HepG2 (cell line): ENCODE measurements around the gene FOXD2. TPM values are rescaled to one million over a fixed set of nuclear protein-coding genes. Genes with fewer than 3 reads are reported as not detected.

Source experiments
- DMAP1 ChIP-seq: IDR thresholded peaks from 2 replicates; pipeline ENCODE4 v1.6.1; 2016
- FOXP1 ChIP-seq, 2 experiments: fragments of 450-650 bp in 1 of 2; IDR thresholded peaks; 2 replicates each; pipeline ENCODE4 v1.6.1; 2017 to 2018; ENCODE audit warnings: antibody characterized with exemption in 1 of 2
- HIVEP1 ChIP-seq: sonication (generic); formaldehyde crosslinking; IDR thresholded peaks from 2 replicates; pipeline ENCODE4 v1.4.0; 2020; ENCODE audit warnings: mild to moderate bottlenecking, missing genetic modification reagents
- MED13 ChIP-seq: sonication (generic); formaldehyde crosslinking; IDR thresholded peaks from 2 replicates; pipeline ENCODE4 v1.5.0; 2020; ENCODE audit warnings: missing genetic modification reagents
- MXD4 ChIP-seq: IDR thresholded peaks from 2 replicates; pipeline ENCODE4 v1.6.1; 2016; ENCODE audit warnings: mild to moderate bottlenecking, missing biosample characterization, missing genetic modification reagents
- NCOA2 ChIP-seq: sonication (generic); formaldehyde crosslinking; IDR thresholded peaks from 2 replicates; pipeline ENCODE4 v1.8.0; 2022; ENCODE audit warnings: inconsistent platforms
- SRSF4 ChIP-seq: fragments of 200-400 bp; formaldehyde crosslinking; IDR thresholded peaks from one replicate; pipeline ENCODE4 v1.6.1; 2018; ENCODE audit warnings: mild to moderate bottlenecking, low read depth, low read length, moderate library complexity; ENCODE audit not compliant: poor library complexity, severe bottlenecking
- TGIF2 ChIP-seq: IDR thresholded peaks from 2 replicates; pipeline ENCODE4 v1.6.1; 2016; ENCODE audit warnings: control low read depth, missing compliant biosample characterization
- ZBTB1 ChIP-seq: sonication (generic); formaldehyde crosslinking; IDR thresholded peaks from 2 replicates; pipeline ENCODE4 v1.4.0; 2020; ENCODE audit warnings: missing genetic modification reagents, borderline replicate concordance
- ZBTB8A ChIP-seq: sonication (generic); formaldehyde crosslinking; IDR thresholded peaks from 2 replicates; pipeline ENCODE4 v1.4.0; 2020; ENCODE audit warnings: mild to moderate bottlenecking, low read depth, missing genetic modification reagents, borderline replicate concordance
- ZFAT ChIP-seq: sonication (generic); formaldehyde crosslinking; conservative IDR thresholded peaks from 2 replicates; pipeline ENCODE4 v1.8.1; 2023; ENCODE audit warnings: missing genetic modification reagents, inconsistent platforms
- ZNF383 ChIP-seq: sonication (generic); formaldehyde crosslinking; IDR thresholded peaks from 2 replicates; pipeline ENCODE4 v1.4.0; 2020; ENCODE audit warnings: missing genetic modification reagents, mild to moderate bottlenecking, borderline replicate concordance
- ZNF768 ChIP-seq: sonication (generic); formaldehyde crosslinking; IDR thresholded peaks from 2 replicates; pipeline ENCODE4 v1.4.0; 2020; ENCODE audit warnings: missing genetic modification reagents
- ZSCAN20 ChIP-seq: sonication (generic); formaldehyde crosslinking; IDR thresholded peaks from 2 replicates; pipeline ENCODE4 v1.4.0; 2020; ENCODE audit warnings: missing genetic modification reagents, mild to moderate bottlenecking, borderline replicate concordance
- polyA plus RNA-seq, 8 experiments: library from polyadenylated mRNA; depleted of rRNA in 3 of 8; stranded (reverse) in 7 of 8; unstranded in 1 of 8; fragments of >200 nt; fragmentation: Illumina TruSeq in 4 of 8; extraction: Trizol in 4 of 8; gene quantifications; 2 replicates each; pipeline versions ENCODE4 v1.2.1 to v1.2.3, GENCODE V29; 2011 to 2016; ENCODE audit warnings: low read depth in 4 of 8, missing spikeins in 1 of 8, mixed read lengths in 1 of 8; ENCODE audit not compliant: insufficient read depth in 1 of 8
- total RNA-seq, 5 experiments: library from RNA; depleted of rRNA; stranded (reverse); fragments of >200 nt; fragmentation: Illumina TruSeq; extraction: Trizol; gene quantifications; 2 replicates each; pipeline ENCODE4 v1.2.3, GENCODE V29; 2016; ENCODE audit warnings: low read depth in 1 of 5
- TF ChIP-seq, protein P1 (sequence below): sonication (generic); formaldehyde crosslinking; IDR thresholded peaks from 2 replicates; pipeline ENCODE4 v1.4.0; 2020; ENCODE audit warnings: mild to moderate bottlenecking, missing genetic modification reagents
- TF ChIP-seq, protein P2 (sequence below), 2 experiments: sonication (generic) in 1 of 2; formaldehyde crosslinking in 1 of 2; IDR thresholded peaks; 2 replicates each; pipeline versions ENCODE4 v1.4.0 to v1.6.1; 2018 to 2020; ENCODE audit warnings: missing genetic modification reagents in 2 of 2, borderline replicate concordance in 1 of 2, low read depth in 1 of 2, mild to moderate bottlenecking in 1 of 2, missing biosample characterization in 1 of 2
- TF ChIP-seq, protein P3 (sequence below): sonication (generic); formaldehyde crosslinking; IDR thresholded peaks from 2 replicates; pipeline ENCODE4 v1.5.1; 2020; ENCODE audit warnings: mild to moderate bottlenecking, missing genetic modification reagents, moderate library complexity
- TF ChIP-seq, protein P4 (sequence below): sonication (generic); formaldehyde crosslinking; IDR thresholded peaks from 2 replicates; pipeline ENCODE4 v1.4.0; 2020; ENCODE audit warnings: low read depth, mild to moderate bottlenecking, missing genetic modification reagents
- TF ChIP-seq, protein P5 (sequence below): sonication (generic); formaldehyde crosslinking; IDR thresholded peaks from 2 replicates; pipeline ENCODE4 v1.5.1; 2020; ENCODE audit warnings: missing genetic modification reagents, mild to moderate bottlenecking, borderline replicate concordance

Gene FOXD2
- total and polyA plus RNA-seq, 2 of the 13 experiments (the other 11 are each of a cell fraction or from before 2014, with no cell fraction given) = 0.01 to 0.09 TPM

DNA sequence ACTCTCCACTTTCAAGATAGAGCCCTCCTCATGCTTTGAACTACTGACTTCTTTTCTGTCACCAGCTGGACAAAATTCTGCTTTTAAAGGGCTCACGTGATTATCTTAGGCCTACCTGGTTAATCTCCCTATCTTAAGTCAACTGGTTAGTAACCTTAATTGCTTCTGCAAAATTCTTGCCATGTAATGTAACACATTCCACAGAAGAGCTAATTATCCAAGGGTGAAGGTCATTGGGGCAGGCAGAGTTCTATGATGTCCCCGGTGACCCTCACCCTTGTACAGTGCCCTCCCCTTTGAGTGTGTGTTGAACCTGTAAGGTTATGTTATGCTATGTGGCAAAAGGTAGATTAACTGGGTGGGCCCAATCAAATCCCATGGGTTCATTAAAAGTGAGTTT is 47.0 kb upstream of the FOXD2 start (continued):
- TF ChIP-seq MXD4 (CRISPR knock-in tag) = no peak
- TF ChIP-seq, protein P1, sequence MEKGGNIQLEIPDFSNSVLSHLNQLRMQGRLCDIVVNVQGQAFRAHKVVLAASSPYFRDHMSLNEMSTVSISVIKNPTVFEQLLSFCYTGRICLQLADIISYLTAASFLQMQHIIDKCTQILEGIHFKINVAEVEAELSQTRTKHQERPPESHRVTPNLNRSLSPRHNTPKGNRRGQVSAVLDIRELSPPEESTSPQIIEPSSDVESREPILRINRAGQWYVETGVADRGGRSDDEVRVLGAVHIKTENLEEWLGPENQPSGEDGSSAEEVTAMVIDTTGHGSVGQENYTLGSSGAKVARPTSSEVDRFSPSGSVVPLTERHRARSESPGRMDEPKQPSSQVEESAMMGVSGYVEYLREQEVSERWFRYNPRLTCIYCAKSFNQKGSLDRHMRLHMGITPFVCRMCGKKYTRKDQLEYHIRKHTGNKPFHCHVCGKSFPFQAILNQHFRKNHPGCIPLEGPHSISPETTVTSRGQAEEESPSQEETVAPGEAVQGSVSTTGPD (CRISPR knock-in tag) = no peak
- TF ChIP-seq ZFAT (CRISPR knock-in tag) = no peak
- TF ChIP-seq ZBTB8A = no peak
- no peak for TF ChIP-seq MED13 (CRISPR knock-in tag)
- TF ChIP-seq ZSCAN20 (CRISPR knock-in tag) = no peak
- TF ChIP-seq, protein P2, sequence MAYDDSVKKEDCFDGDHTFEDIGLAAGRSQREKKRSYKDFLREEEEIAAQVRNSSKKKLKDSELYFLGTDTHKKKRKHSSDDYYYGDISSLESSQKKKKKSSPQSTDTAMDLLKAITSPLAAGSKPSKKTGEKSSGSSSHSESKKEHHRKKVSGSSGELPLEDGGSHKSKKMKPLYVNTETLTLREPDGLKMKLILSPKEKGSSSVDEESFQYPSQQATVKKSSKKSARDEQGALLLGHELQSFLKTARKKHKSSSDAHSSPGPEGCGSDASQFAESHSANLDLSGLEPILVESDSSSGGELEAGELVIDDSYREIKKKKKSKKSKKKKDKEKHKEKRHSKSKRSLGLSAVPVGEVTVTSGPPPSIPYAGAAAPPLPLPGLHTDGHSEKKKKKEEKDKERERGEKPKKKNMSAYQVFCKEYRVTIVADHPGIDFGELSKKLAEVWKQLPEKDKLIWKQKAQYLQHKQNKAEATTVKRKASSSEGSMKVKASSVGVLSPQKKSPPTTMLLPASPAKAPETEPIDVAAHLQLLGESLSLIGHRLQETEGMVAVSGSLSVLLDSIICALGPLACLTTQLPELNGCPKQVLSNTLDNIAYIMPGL (CRISPR knock-in tag; IDR thresholded peaks at IDR 0.05; ENCODE audit: borderline replicate concordance in 1 of 2, low read depth in 1 of 2) = no peak
- no peak for TF ChIP-seq SRSF4
- no peak for TF ChIP-seq TGIF2
- TF ChIP-seq DMAP1 (CRISPR knock-in tag) = no peak
- TF ChIP-seq, protein P3, sequence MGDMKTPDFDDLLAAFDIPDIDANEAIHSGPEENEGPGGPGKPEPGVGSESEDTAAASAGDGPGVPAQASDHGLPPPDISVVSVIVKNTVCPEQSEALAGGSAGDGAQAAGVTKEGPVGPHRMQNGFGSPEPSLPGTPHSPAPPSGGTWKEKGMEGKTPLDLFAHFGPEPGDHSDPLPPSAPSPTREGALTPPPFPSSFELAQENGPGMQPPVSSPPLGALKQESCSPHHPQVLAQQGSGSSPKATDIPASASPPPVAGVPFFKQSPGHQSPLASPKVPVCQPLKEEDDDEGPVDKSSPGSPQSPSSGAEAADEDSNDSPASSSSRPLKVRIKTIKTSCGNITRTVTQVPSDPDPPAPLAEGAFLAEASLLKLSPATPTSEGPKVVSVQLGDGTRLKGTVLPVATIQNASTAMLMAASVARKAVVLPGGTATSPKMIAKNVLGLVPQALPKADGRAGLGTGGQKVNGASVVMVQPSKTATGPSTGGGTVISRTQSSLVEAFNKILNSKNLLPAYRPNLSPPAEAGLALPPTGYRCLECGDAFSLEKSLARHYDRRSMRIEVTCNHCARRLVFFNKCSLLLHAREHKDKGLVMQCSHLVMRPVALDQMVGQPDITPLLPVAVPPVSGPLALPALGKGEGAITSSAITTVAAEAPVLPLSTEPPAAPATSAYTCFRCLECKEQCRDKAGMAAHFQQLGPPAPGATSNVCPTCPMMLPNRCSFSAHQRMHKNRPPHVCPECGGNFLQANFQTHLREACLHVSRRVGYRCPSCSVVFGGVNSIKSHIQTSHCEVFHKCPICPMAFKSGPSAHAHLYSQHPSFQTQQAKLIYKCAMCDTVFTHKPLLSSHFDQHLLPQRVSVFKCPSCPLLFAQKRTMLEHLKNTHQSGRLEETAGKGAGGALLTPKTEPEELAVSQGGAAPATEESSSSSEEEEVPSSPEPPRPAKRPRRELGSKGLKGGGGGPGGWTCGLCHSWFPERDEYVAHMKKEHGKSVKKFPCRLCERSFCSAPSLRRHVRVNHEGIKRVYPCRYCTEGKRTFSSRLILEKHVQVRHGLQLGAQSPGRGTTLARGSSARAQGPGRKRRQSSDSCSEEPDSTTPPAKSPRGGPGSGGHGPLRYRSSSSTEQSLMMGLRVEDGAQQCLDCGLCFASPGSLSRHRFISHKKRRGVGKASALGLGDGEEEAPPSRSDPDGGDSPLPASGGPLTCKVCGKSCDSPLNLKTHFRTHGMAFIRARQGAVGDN = no peak
- TF ChIP-seq ZNF768 (CRISPR knock-in tag) = no peak
- TF ChIP-seq ZNF383 (CRISPR knock-in tag) = no peak
- no peak for TF ChIP-seq ZBTB1 (CRISPR knock-in tag)
- TF ChIP-seq, protein P4, sequence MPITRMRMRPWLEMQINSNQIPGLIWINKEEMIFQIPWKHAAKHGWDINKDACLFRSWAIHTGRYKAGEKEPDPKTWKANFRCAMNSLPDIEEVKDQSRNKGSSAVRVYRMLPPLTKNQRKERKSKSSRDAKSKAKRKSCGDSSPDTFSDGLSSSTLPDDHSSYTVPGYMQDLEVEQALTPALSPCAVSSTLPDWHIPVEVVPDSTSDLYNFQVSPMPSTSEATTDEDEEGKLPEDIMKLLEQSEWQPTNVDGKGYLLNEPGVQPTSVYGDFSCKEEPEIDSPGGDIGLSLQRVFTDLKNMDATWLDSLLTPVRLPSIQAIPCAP (CRISPR knock-in tag) = no peak
- TF ChIP-seq HIVEP1 (CRISPR knock-in tag) = no peak
- TF ChIP-seq NCOA2 = peak; percentile 67; the same call in 1 of the 2 replicates
- TF ChIP-seq FOXP1 (IDR thresholded peaks at IDR 0.05) = no peak
- no peak; the same call in 1 of the 2 replicates for TF ChIP-seq FOXP1 (CRISPR knock-in tag; IDR thresholded peaks at IDR 0.05)
- TF ChIP-seq, protein P5, sequence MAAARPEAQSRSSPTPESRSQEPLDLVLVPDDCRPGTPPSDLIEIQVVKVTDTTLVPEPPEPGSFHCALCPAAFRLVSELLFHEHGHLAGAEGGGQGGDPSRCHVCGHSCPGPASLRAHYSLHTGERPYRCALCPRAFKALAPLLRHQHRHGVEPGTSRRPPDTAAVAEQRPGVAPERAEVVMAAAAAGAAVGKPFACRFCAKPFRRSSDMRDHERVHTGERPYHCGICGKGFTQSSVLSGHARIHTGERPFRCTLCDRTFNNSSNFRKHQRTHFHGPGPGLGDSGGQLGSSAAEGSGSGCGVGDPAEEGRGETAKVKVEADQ = no peak
